Endothelial cell of umbilical vein (primary cell): ENCODE results near the gene PWWP2A. TPM values are rescaled to one million over a fixed set of nuclear protein-coding genes. Genes with fewer than 3 reads are reported as not detected.

Experiments
- BruUV-seq: library from RNA; stranded (reverse); fragments of 400-500 nt; replicated peaks from 2 replicates; lab custom pipeline; 2021; lab: Mats Ljungman, UMichigan
- CTCF ChIA-PET: fragments of 300-600, 350-600 bp; sonication (Branson Sonifier 250); formaldehyde crosslinking; loops from one replicate; lab custom pipeline; 2021; ENCODE audit warnings: antibody characterized with exemption, inconsistent platforms; lab: Charles Lee
- POLR2A ChIA-PET: fragments of 300-600, 350-600 bp; sonication (Branson Sonifier 250); formaldehyde crosslinking; loops from one replicate; lab custom pipeline; 2021; ENCODE audit warnings: antibody characterized with exemption, inconsistent platforms; lab: Charles Lee
- DNase-seq: peaks from one replicate; pipeline ENCODE4 v3.0.0-alpha.2; 2011; ENCODE audit warnings: low read depth, low spot score
- FAIRE-seq: peaks from 2 replicates; lab custom pipeline; 2011; peaks lifted over from hg19 to GRCh38; lab: Jason Lieb, UNC
- H2AFZ ChIP-seq: 2 replicates; pipeline ENCODE4 v1.6.0; 2012; ENCODE audit warnings: low read depth, low read length, control low read depth, inconsistent platforms
- H3K27ac ChIP-seq: 2 replicates; pipeline ENCODE4 v1.5.1; 2011; ENCODE audit warnings: low read depth, mild to moderate bottlenecking, control low read depth, low read length, moderate library complexity; ENCODE audit not compliant: insufficient read depth
- H3K27me3 ChIP-seq, 2 experiments: 2 replicates each; pipeline versions ENCODE4 v1.6.0 to v1.6.1; 2011; ENCODE audit warnings: low read length in 2 of 2, mixed read lengths in 1 of 2; ENCODE audit not compliant: control insufficient read depth in 2 of 2, insufficient read depth in 2 of 2
- H3K36me3 ChIP-seq, 2 experiments: 2 replicates in 1 of 2; 3 replicates in 1 of 2; pipeline ENCODE4 v1.5.1; 2011; ENCODE audit warnings: low read length in 2 of 2, mild to moderate bottlenecking in 1 of 2, moderate library complexity in 1 of 2; ENCODE audit not compliant: control insufficient read depth in 2 of 2, insufficient read depth in 2 of 2; ENCODE audit errors: extremely low read depth in 1 of 2
- H3K4me1 ChIP-seq: 3 replicates; pipeline ENCODE4 v1.5.1; 2011; ENCODE audit warnings: mild to moderate bottlenecking, low read length; ENCODE audit not compliant: control insufficient read depth, insufficient read depth; ENCODE audit errors: extremely low read depth
- H3K4me2 ChIP-seq: 2 replicates; pipeline ENCODE4 v1.6.1; 2011; ENCODE audit warnings: low read length, control low read depth, mixed read lengths; ENCODE audit not compliant: insufficient read depth
- H3K4me3 ChIP-seq, 3 experiments: fragments of 200-600 bp in 1 of 3; sonication (generic), shearing (Covaris generic) in 1 of 3; replicated peaks in 1 of 3; 2 replicates each; pipeline ENCODE4 v1.5.1; 2011 to 2016; ENCODE audit warnings: control low read depth in 3 of 3, low read length in 3 of 3, mild to moderate bottlenecking in 2 of 3, inconsistent platforms in 1 of 3, low read depth in 1 of 3, moderate library complexity in 1 of 3; ENCODE audit not compliant: insufficient read depth in 1 of 3
- H3K79me2 ChIP-seq: 2 replicates; pipeline ENCODE4 v1.6.0; 2012; ENCODE audit warnings: low read length, inconsistent platforms; ENCODE audit not compliant: control insufficient read depth, insufficient read depth
- H3K9ac ChIP-seq: replicated peaks from 2 replicates; pipeline ENCODE3; 2011; ENCODE audit warnings: low read length, control low read depth; ENCODE audit not compliant: insufficient read depth; ENCODE audit errors: extremely low read depth
- H3K9me1 ChIP-seq: replicated peaks from 3 replicates; pipeline ENCODE4 v1.6.0; 2011; ENCODE audit warnings: mild to moderate bottlenecking, low read length; ENCODE audit not compliant: control insufficient read depth, insufficient read depth; ENCODE audit errors: extremely low read depth
- H3K9me3 ChIP-seq: replicated peaks from 2 replicates; pipeline ENCODE4 v1.5.1; 2012; ENCODE audit warnings: low read length, inconsistent platforms; ENCODE audit not compliant: control insufficient read depth, insufficient read depth
- H4K20me1 ChIP-seq: replicated peaks from 2 replicates; pipeline ENCODE3; 2011; ENCODE audit warnings: mild to moderate bottlenecking, low read length; ENCODE audit not compliant: control insufficient read depth, insufficient read depth; ENCODE audit errors: extremely low read depth
- FOS ChIP-seq: IDR thresholded peaks from 2 replicates; pipeline ENCODE4 v1.6.1; 2011; ENCODE audit warnings: mild to moderate bottlenecking, low read length, moderate library complexity, borderline replicate concordance; ENCODE audit not compliant: insufficient read depth
- GATA2 ChIP-seq: IDR thresholded peaks from 2 replicates; pipeline ENCODE4 v1.7.0; 2011; ENCODE audit warnings: low read depth, mild to moderate bottlenecking, moderate library complexity, mixed read lengths, low read length; ENCODE audit not compliant: insufficient read length, insufficient read depth
- JUN ChIP-seq: IDR thresholded peaks from 2 replicates; pipeline ENCODE4 v1.6.1; 2011; ENCODE audit warnings: borderline replicate concordance, low read depth; ENCODE audit not compliant: insufficient read length, insufficient read depth
- MYC ChIP-seq: IDR thresholded peaks from one replicate; pipeline ENCODE4 v1.6.1; 2011; ENCODE audit warnings: mild to moderate bottlenecking, low read depth, low read length
- POLR2AphosphoS5 ChIP-seq: IDR thresholded peaks from 2 replicates; pipeline ENCODE4 v1.6.1; 2012; ENCODE audit warnings: low read depth, mild to moderate bottlenecking, control low read depth, low read length, moderate library complexity; ENCODE audit not compliant: insufficient read depth
- dilution Hi-C: fragments of 300-500 bp; cut with MboI; formaldehyde crosslinking; loops from one replicate; pipeline ENCODE4 v1.15.0; 2019; ENCODE audit warnings: low sequenced_read_pairs; ENCODE audit not compliant: extremely low pct_ligation_motif_present
- intact Hi-C: fragments of 100-400 bp; cut with micrococcal nuclease; formaldehyde crosslinking; loops from one replicate; pipeline ENCODE4 v1.10.0; 2022
- polyA plus RNA-seq, 4 experiments: library from polyadenylated mRNA; depleted of rRNA in 3 of 4; stranded (reverse) in 3 of 4; unstranded in 1 of 4; fragments of >200 nt; gene quantifications; 2 replicates each; pipeline versions ENCODE4 v1.2.1 to v1.2.3, GENCODE V29; 2011 to 2012; ENCODE audit warnings: missing spikeins in 1 of 4
- total RNA-seq: library from RNA; stranded (reverse); gene quantifications from 2 replicates; pipeline ENCODE4 v1.2.3, GENCODE V29; 2021
- TF ChIP-seq, protein P1 (sequence below): IDR thresholded peaks from 2 replicates; pipeline ENCODE4 v1.6.1; 2011; ENCODE audit not compliant: insufficient read depth, insufficient read length
- TF ChIP-seq, protein P2 (sequence below), 2 donors: IDR thresholded peaks; 1 replicate in 1 of 2; 2 replicates in 1 of 2; pipeline ENCODE4 v1.5.1; 2011; ENCODE audit warnings: low read length in 2 of 2, mild to moderate bottlenecking in 2 of 2, moderate library complexity in 2 of 2, control low read depth in 1 of 2, inconsistent platforms in 1 of 2, low read depth in 1 of 2; ENCODE audit not compliant: insufficient read depth in 1 of 2; ENCODE audit errors: extremely low read depth in 1 of 2

Gene PWWP2A
- total and polyA plus RNA-seq, 2 donors (not counting 3 experiments of a cell fraction or from before 2014, with no cell fraction given) = 4.6 to 19.3 TPM

DNA sequence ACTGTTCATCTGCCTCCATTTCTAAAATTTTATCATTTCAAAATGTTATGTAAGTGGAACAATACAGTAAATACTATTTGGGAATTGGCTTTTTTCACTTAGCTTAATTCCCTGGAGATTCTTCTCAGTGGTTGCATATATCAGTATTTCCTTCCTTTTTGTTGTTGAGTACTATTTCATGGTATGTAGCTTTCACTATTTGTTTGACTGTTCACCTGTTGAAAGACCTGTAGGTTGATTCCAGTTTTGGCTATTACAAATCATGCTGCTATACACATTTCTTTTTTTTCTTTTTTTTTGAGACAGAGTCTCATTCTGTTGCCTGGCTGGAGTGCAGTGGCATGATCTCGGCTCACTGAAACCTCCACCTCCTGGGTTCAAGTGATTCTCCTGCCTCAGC, 33.0 kb upstream of the PWWP2A start:
- DNase-seq (no peak), FAIRE-seq (no peak)
- no peak overlapping the region for H3K4me3 ChIP-seq
- H3K9me3 ChIP-seq = no peaks in the 10 kb centered on the region
- no peak overlapping the region for H2AFZ ChIP-seq
- no peak overlapping the region for H3K4me2 ChIP-seq
- CTCF ChIA-PET = interaction anchor here (1.0 kb wide), 1 partner anchor 49 kb away, joined by 3 read pairs; no protein-coding TSS in a partner anchor
- no peaks in the 10 kb centered on the region for H3K27me3 ChIP-seq
- no peaks in the 10 kb centered on the region for H4K20me1 ChIP-seq
- POLR2A ChIA-PET = no interaction called here
- intact Hi-C loops (no loop called here), dilution Hi-C loops (no loop called here)
- no peaks in the 10 kb centered on the region for H3K4me1 ChIP-seq
- H3K9ac ChIP-seq = no peak overlapping the region
- no peaks in the 10 kb centered on the region for H3K79me2 ChIP-seq
- BruUV-seq = no TSS peak
- no peak overlapping the region for H3K27ac ChIP-seq
- no peak for TF ChIP-seq GATA2
- TF ChIP-seq, protein P1, sequence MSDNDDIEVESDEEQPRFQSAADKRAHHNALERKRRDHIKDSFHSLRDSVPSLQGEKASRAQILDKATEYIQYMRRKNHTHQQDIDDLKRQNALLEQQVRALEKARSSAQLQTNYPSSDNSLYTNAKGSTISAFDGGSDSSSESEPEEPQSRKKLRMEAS = no peak
- TF ChIP-seq MYC = no peak
- no peak for TF ChIP-seq JUN
- TF ChIP-seq, protein P2, sequence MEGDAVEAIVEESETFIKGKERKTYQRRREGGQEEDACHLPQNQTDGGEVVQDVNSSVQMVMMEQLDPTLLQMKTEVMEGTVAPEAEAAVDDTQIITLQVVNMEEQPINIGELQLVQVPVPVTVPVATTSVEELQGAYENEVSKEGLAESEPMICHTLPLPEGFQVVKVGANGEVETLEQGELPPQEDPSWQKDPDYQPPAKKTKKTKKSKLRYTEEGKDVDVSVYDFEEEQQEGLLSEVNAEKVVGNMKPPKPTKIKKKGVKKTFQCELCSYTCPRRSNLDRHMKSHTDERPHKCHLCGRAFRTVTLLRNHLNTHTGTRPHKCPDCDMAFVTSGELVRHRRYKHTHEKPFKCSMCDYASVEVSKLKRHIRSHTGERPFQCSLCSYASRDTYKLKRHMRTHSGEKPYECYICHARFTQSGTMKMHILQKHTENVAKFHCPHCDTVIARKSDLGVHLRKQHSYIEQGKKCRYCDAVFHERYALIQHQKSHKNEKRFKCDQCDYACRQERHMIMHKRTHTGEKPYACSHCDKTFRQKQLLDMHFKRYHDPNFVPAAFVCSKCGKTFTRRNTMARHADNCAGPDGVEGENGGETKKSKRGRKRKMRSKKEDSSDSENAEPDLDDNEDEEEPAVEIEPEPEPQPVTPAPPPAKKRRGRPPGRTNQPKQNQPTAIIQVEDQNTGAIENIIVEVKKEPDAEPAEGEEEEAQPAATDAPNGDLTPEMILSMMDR (IDR thresholded peaks at IDR 0.05; ENCODE audit: extremely low read depth in 1 of 2, insufficient read depth in 1 of 2, low read depth in 1 of 2, low read length in 2 of 2) = no peak
- no peak for TF ChIP-seq FOS
- no peak for TF ChIP-seq POLR2AphosphoS5
- H3K9me1 ChIP-seq = no peaks in the 10 kb centered on the region
- H3K36me3 ChIP-seq = no peaks in the 10 kb centered on the region
